NCI-H446 (cell line): ENCODE results near the gene PDE4D.
"Not testable (repeated sequence)": the region's sequence is repeated elsewhere in the genome, so short reads cannot be mapped to it uniquely, and the experiment has no call there.

Experiments used
- DNase-seq, 2 experiments: peaks; one replicate each; lab custom pipeline; 2025; lab: John Stamatoyannopoulos, UW

The PDE4D gene

DNA sequence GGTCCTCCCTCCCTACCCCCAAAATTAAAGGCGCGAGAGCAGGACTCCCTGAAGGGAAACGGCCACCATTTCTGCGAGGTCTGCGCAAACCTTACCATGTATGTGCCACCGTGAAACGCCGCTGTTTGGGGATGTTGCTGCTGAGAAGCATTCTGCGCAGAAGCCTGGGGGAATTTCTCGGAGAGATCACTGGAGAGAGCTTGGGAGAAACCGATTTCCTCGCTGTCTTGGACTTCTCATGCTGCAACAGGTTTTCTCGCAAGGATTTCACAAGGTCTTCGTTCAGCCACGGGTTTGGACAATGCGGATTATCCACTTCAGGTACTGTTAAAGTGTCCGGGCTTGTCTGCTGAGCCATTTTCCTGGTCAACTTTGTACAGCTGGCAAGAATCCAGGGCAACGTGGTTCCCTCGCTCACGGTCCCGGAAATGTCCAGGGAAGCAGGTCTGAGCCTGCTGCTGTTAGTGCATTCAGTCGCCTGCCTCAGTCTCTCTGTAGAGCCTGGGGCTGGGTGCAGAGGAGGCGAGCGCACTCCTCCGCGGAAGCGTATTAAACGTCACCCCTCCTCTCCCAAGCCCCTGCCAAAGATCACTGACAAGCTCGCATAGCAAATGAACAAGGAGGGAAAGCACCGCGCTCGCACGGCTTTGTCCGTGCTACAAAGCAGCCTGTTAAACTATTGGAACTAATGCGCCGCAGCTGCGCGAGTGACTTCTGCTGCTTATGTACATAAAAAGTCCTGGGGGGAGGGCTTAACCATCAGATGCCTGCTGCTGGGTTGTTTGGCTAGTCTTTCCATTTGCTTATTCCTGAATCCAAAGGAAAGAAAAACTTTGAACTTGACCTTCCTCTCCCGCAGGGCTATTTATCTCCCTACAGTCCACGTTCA is 125.1 kb downstream of the PDE4D start:
- peak; percentile 74 to 92 for DNase-seq

DNA sequence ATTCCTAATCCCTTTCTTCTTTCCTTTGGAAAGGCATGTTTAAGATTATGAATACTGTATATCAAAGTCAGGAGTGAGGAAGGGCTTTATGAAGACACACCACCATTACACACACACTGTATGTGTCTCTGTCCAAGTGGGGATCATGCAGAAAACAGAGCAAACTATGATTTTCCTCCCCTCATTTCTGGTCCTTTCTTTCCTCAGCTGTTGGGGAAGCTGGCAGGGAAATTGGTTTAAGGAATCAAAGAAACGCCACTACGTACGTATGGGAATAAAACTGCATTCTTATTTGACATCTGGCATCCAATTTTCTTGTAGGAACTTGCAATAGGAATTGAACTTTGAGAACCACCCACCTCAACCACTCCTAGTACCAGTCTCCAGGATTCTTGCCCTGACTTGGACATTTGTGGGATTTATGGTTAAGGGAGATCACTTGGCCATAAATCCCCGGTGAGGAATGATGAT is 125.8 kb downstream of the PDE4D start:
- no peak for DNase-seq

DNA sequence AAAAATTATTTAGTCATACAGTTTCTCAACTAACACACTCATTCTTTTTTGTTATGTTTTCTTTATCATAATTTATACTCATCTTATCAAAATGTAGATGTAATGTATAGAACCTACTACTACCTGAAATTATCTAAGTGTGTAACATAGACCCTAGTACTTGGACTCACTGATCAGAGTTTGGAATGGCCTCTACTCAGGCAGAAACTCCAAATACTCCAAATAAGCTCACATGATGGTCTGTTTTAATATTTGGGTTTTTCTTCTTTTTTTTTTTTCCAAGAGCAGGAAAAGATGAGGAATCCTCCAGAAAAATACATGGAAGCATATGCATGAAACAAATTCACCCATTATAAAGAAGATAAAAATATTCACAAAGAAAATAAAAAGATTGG is 126.3 kb downstream of the PDE4D start:
- no peak for DNase-seq

DNA sequence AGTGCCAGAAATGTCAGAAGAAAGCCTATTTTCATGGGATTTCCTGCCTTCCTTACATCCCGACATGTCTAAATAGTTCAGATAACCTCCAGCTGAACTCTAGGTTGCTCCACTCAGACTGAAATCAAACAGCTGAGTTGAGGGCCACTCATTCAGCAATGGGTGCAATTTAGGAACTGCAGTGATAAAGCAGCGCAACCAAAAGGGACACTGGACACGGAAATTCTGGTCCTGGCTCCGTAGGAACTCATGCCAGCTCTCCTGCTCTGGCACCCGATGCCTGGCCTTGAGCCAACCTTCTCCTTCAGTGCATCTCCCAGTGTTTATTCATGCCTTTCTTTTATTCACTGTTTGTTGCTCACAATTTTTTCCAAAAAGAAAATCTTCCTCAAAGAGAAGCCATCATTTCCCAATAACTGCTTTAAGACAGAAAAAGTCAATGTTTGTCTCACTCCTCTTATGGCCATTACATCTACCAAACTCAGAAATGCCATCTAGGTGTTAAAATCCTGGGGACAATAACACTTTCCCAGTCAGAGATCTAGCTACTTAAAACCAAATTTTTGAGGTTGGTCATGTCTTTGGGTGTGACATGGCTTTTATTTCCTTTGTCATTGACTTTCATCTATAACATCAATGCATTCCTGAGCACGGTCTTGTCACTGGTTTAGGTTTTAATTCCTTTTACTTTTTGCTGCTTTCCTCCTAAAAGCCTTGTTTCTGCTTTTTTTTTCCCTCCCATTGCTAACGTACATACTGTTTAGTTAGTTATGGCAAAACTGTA is 126.9 kb downstream of the PDE4D start:
- DNase-seq, result peak; percentile 65 to 69

DNA sequence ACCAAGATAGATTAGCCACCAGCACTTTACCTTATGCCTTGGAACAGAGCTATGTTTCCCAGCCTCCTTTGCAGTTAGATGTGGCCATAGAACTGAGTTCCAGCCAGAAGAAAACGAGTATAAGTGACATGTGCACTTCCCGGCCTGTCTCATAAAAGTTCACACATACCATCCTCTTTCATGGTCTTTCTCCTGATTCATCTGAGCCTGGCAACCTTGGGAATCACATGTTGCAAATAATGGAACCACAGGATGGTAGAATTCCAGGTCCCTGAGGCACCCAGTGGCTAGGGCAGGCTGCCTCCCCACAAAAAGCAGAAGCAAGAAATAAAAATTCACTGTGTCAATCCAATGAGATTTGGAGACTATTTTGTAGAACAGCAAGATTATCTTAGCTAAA is 128.1 kb downstream of the PDE4D start:
- no peak for DNase-seq

DNA sequence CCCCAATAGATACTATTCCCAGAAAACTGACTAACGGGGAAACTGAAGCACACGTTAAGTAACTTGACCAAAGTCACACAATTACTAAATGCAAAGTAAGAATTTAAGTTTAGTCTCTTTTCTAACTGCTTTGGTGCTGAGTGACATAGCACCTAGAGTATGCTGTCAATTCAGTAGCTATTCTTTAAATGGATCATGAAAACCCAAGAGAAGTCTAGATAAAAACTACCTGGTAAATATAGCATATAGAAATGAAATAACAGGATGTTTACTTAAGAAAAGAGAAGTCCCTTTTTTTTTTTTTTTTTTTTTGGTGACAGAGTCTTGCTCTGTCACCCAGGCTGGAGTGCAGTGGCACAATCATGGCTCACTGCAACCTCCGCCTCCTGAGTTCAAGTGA is 129.2 kb downstream of the PDE4D start:
- no peak for DNase-seq

DNA sequence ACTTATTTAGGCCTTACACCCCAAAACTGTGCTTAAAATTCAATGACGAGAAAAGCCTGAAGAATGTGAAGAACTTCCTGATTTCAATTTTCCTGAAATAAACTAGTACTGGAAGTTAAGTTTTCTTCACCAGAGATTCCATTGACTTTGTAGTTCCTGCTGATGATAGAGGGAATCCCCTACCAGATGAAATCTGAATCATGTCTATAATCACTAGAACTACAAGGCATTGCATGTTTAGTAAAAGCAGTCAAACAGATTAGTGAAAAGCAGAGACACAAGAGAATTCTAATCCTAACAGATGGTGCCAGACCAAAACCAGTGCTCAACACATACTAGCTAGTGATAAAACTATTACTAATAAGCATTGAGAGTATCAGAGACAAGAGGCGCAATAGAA is 130.0 kb downstream of the PDE4D start:
- DNase-seq, result no peak

DNA sequence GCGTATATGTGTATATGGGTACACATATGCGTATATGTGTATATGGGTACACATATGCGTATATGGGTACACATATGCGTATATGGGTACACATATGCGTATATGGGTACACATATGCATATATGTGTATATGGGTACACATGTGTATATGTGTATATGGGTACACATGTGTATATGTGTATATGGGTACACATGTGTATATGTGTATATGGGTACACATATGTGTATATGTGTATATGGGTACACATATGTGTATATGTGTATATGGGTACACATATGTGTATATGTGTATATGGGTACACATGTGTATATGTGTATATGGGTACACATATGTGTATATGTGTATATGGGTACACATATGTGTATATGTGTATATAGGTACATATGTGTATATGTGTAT is 131.3 kb downstream of the PDE4D start:
- not testable (repeated sequence) for DNase-seq

DNA sequence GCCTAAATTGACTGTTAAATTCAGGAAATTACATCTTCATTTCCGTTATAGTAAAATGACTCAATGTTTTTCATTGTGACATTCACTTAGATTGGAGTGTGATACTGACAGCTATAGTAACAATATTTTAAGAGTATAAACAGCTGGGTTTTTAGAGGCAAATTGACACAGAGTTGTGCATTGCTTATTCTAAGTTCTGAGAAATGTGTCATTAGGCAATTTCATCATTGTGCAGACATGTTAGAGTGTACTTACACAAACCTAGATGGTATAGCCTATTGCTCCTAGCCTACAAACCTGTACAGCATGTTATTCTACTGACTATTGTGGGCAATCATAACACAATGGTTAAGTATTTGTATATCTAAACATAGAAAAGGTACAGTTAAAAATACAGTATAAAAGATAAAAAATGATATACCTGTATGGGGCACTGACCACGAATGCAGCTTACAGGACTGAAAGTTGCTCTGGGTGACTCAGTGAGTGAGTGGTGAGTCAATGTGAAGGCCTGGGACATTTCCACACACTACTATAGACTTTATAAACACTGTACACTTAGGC is 132.7 kb downstream of the PDE4D start:
- DNase-seq, result no peak

DNA sequence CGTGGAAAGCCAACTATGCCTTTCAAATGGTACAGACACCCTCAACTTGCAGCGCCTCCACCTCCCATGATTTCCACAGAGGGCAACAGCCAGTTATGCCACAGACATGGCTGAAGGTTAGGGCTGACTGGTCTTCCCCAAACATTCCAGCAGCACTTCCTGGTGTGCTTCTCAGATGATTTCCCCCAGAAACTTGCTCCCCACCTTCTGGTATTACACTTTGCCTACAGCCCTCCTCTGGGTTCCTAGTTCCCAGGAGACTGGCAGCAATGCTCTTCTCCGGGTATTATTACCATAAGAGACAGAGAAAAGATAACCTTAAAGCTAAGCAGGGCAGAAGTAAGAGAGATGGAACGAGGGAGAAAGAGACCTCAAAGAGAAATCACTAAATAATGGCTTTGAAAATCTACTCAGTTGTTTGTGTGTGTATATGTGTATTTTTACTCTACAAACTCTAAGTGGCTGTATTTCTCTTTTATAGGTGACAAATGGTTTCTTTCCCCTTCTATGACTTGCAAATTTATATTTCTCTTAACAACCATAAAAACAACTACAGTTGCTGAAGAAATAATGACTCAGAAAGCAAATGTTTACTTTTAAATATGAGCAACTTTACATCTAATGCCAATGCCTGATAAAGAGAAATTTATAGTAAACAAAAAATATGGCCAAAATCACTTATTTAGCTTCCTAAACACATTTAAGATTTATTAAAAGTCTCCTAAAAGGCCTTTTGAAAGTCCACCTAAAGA is 133.8 kb downstream of the PDE4D start:
- DNase-seq, result no peak

DNA sequence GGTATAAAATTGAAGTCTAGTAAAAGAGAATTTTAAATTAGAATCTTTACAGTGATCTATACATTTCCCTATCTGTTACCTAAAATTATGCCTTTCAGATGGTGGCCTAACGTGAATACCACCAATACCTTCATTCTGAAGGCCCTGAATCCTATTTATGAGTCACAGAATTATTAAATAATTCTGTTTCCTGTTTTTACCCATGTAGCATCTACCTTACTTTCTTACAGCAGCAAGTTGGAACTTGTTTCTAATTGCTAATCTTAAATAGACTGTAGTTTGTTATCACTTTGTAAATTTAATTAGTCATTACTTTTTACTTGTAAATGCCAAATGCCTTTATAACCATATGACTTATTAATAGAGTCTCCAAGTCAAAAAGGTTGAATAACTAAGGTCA is 135.0 kb downstream of the PDE4D start:
- DNase-seq, result no peak

DNA sequence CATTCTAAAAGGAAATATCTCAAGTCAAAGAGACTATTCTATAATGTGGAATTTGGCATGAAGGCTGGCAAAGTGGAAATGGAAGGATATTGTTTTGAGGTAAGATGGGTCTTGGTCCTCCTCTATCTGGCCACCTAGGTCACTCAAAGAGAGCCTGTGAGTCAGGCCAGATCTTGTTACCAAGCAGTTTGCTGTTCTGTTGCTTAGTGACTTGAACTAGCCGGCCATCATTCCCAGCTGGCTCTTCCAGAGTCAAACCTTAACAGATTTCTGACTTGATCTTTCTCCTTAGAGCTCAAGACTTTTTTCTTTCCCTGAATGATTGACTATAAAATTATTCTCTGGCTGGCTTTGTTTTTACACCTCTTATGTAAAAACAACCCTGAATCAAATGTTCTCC is 136.1 kb downstream of the PDE4D start:
- no peak for DNase-seq

DNA sequence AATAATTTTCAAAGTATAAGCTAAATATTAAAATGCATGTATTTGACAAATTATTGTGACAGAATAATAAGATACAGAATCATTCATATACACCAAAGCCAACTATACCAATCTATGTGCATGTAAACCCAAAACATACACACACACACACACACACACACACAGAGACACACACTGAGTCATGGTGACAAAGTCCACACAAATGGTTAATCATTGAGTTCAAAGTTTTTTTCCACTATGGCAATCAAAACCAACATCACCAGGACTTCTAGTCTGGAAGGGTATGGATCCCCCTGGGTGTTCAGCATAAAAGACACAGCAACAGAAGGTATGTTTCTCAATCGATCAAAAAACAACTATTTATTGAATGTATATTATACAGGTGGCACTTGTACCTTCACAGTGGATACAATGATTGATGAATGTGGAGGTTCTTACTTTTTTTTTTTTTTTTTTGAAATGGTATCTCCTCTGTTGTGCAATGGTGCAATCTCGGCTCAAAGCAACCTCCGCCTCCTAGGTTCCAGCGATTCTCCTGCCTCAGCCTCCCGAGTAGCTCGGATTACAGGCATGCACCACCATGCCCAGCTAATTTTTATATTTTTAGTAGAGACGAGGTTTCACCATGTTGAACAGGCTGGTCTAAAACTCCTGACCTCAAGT is 137.0 kb downstream of the PDE4D start:
- no peak for DNase-seq

DNA sequence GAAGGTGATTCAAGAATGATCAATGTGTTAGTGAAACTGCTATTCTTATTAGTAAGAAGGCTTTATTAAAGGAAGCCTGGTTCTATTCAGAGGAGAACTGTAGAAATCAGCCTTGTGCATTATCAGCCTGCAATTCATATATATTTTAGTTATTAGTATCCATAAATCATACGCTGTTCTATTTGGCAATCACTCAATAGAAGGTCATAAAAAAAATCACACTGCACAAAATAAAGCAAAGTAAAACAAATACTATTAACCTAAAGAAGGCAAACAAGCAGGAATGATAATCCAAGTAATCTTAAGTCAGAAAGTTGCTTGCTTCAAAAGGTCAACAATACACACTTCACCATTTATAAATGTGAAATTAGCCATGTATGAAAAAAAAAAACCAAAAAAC is 138.1 kb downstream of the PDE4D start:
- no peak for DNase-seq

DNA sequence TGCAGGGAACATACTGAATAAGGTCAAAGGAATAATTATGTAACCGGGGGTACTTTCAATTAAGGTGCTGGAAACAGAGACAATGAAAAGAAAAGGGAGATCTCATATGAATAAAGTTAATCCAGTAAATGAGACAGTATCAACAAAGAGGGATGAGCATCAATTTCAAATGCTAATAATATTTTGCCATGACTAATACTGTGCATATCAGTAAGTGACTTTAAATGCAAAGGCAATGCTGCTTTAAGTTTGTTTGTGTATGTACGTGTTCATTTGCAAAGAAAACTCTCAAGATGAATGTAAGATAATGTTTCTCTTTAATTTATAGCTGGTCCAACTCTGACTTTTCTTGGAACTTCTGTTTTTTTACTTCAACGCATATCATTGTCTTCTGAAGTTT is 139.9 kb downstream of the PDE4D start:
- no peak for DNase-seq

DNA sequence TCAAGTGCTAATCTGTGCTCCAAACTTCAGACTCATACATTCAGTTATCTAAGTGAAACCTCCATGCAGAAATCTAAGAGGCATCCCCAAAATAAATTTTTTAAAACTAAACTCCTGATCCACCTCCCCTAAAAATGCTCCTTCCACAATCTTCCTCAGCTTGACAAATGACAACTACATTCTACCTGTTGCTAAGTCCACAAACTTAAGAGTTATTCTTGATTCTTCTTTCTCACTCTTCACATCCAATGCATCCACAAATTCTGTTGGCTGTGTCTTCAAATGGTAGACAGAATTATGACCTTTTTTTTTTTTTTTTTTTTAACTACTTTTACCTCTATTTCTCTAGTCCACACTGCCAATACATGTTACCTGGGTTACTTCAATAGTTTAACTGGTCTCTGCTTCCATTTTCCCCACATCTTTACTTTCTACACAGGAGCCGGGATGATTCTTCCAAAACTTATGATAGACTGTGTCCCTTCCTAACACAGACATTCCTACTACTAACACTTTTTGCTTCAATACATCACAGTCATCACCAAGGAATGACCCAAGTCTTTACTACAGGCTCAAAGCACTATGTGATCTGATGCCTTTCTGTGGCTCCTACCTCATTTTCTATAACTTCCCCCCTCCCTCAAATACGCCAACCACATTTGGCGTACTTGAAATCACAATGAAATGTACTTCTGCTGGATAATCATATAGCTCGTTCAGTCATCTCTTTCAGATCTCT is 143.6 kb downstream of the PDE4D start:
- no peak for DNase-seq

DNA sequence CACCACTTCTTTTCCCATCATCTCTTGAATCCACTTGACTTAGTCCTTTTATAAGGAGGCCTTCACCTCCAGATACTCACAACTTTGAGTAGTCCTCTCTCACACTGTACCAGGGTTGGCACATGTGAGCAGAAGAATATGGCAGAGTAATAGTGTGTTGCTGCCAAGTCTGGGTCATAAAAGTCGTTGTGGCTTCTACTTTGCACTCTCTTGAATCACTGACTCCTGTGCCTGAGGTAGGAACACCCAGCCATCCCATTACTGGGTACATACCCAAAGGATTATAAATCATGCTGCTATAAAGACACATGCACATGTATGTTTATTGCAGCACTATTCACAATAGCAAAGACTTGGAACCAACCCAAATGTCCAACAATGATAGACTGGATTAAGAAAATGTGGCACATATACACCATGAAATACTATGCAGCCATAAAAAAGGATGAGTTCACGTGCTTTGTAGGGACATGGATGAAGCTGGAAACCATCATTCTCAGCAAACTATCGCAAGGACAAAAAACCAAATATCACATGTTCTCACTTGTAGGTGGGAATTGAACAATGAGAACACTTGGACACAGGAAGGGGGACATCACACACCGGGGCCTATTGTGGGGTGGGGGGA is 145.4 kb downstream of the PDE4D start:
- DNase-seq, result peak in 1 of 2 experiments; percentile 33

DNA sequence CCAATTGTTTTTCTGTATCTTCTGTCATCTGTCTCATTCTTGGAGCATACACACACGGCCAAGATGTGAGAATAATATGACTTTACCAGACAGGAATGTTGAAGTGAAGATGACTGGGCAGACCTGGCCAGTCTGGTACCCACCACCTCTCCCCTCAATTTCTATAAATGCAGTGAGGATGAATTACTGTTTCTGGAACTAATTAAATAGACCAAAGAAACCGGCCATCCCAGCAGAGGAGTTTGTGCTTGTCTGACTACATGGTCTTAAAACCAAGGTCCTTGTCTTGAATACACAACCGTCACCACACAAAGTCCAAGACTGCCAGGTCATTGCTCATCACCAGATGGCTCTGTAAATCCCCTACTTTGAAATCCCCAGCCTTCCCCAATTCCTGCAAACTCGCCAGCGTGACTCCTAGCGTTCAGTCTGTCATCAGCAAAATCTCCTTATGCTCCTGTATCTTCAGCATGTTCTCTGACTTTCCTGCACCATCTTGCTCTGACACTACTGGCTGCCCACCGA is 147.2 kb downstream of the PDE4D start:
- peak; percentile 80 to 88 for DNase-seq

DNA sequence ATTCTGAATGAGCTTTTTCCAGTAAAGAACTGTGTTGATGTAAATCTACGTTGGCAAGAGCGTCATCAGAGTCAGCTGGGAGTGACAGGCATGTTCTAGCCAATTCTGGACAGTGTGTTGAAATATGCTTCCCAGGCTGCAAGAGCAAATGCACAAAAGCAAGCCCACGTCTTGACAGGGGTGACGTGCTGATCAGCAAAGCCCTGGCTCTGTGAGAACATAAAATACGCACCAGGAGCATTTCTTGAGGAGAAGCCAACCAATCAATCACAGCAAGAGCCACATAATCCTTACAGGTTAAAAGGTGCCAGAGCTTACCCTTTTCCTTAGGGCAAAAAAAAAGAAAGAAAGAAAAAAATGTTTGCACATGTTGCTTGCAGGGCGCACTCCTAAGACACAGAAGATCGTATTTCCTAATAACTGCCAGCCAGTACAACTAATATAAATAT is 148.1 kb downstream of the PDE4D start:
- peak; percentile 51 to 69 for DNase-seq

DNA sequence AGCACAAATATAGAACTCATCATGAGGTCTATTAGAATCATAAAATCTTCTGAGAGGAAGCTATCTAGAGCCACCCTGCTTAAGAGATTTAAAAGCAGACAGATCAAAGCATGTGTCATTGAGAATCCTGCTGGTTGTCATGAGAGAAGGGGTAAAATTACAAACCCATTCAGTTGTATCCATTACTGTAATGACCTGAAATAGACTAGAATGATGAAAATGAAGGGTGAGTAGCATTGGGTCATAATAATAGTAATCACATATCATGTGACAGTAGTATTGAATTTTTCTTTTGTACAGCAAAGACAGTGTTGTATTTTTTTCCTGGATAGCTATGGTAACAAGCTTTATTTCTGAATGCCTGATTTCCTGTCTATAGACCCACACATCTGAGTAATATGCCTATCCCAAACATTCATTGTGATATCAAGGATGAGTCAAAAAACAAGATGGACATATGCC is 149.0 kb downstream of the PDE4D start:
- DNase-seq, result peak in 1 of 2 experiments; percentile 16
